Measurements from ENCODE around the gene DNAL4. TPM values are rescaled to one million over a fixed set of nuclear protein-coding genes. Genes with fewer than 3 reads are reported as not detected.

Gene DNAL4
- total RNA-seq, 2 donors from 2014 or later: 24.8 to 29.8 TPM

DNA sequence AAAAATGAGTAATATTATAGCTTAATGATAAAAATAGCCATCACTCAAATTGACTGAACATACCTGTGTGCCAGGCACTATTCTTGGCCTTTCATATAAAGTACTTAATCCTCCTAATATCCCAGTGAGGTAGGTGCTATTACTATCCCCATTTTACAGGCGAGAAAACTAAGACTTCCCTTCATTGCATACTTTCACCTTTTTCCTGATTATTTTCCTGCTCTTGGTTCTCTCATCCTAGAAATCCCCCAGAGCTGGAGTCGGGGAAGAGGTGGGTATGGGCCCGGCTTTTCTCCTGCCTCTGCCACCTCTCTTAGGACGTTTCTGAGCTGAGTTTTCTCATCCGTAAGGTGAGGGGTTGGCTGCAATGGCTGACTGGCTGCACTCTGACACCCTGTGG, 47.7 kb upstream of the DNAL4 start:
- no peaks in the 10 kb centered on the region for H3K36me3 Mint-ChIP-seq (ENCODE audit: low read depth)
- Histone ChIP-seq H3K27ac (ENCODE audit: low read depth, low read length) (no peak overlapping the region), H3K4me3 (ENCODE audit: low read length) (no peak overlapping the region), H3K9me3 (ENCODE audit: control insufficient read depth, low read length) (no peaks in the 10 kb centered on the region), H3K9ac (ENCODE audit: extremely low read depth, low read length, poor library complexity, severe bottlenecking) (no peak overlapping the region), H3K4me1 (ENCODE audit: control insufficient read depth, insufficient read depth, low read length) (no peaks in the 10 kb centered on the region), H3K36me3 (ENCODE audit: control insufficient read depth, insufficient read depth, low read length) (no peaks in the 10 kb centered on the region), H3K27me3 (ENCODE audit: control insufficient read depth, insufficient read depth, low read length, poor library complexity, severe bottlenecking) (peaks cover 58% of the 10 kb centered on the region)
- H3K4me3 Mint-ChIP-seq: no peak overlapping the region
- peaks cover 67% of the 10 kb centered on the region for H3K27me3 Mint-ChIP-seq (ENCODE audit: insufficient read depth)
- 80 to 94% methylated on average over 2 to 5 of the region's 5 CpGs for WGBS, 2 experiments (ENCODE audit: insufficient coverage in 1 of 2, insufficient read length in 1 of 2)
- no peak overlapping the region for H3K27ac Mint-ChIP-seq
- DNase-seq: no peak
- peaks cover 3% of the 10 kb centered on the region for H3K4me1 Mint-ChIP-seq
- H3K9me3 Mint-ChIP-seq: no peaks in the 10 kb centered on the region
- TF ChIP-seq, protein P1, sequence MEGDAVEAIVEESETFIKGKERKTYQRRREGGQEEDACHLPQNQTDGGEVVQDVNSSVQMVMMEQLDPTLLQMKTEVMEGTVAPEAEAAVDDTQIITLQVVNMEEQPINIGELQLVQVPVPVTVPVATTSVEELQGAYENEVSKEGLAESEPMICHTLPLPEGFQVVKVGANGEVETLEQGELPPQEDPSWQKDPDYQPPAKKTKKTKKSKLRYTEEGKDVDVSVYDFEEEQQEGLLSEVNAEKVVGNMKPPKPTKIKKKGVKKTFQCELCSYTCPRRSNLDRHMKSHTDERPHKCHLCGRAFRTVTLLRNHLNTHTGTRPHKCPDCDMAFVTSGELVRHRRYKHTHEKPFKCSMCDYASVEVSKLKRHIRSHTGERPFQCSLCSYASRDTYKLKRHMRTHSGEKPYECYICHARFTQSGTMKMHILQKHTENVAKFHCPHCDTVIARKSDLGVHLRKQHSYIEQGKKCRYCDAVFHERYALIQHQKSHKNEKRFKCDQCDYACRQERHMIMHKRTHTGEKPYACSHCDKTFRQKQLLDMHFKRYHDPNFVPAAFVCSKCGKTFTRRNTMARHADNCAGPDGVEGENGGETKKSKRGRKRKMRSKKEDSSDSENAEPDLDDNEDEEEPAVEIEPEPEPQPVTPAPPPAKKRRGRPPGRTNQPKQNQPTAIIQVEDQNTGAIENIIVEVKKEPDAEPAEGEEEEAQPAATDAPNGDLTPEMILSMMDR (conservative IDR thresholded peaks at IDR 0.05): no peak

DNA sequence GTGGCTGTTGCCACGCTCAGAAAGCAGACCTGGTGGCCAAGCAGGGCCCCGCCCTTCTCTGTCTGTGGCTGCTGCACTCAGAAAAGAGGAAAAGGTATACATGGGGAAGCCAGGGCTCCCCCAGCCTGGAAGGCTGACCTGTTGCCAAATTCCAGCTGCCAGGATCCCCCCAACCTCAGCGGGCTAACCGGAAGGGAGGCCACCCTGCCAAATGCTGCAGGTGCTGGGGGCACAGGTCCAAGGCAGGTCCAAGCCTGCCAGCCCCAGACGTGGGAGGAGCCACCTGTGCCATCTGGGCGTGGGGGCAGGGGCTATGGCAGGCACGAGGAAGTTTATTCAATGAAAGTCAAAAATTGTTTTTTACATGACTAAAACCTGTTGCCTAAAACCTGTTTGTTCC, 47.3 kb upstream of the DNAL4 start:
- Mint-ChIP-seq H3K4me1 (peaks cover 3% of the 10 kb centered on the region), H3K9me3 (no peaks in the 10 kb centered on the region), H3K27me3 (ENCODE audit: insufficient read depth) (peaks cover 67% of the 10 kb centered on the region), H3K4me3 (no peak overlapping the region), H3K27ac (no peak overlapping the region), H3K36me3 (ENCODE audit: low read depth) (no peaks in the 10 kb centered on the region)
- Histone ChIP-seq H3K4me3 (ENCODE audit: low read length) (no peak overlapping the region), H3K9ac (ENCODE audit: extremely low read depth, low read length, poor library complexity, severe bottlenecking) (no peak overlapping the region), H3K4me1 (ENCODE audit: control insufficient read depth, insufficient read depth, low read length) (no peaks in the 10 kb centered on the region), H3K27ac (ENCODE audit: low read depth, low read length) (no peak overlapping the region), H3K36me3 (ENCODE audit: control insufficient read depth, insufficient read depth, low read length) (no peaks in the 10 kb centered on the region), H3K9me3 (ENCODE audit: control insufficient read depth, low read length) (no peaks in the 10 kb centered on the region), H3K27me3 (ENCODE audit: control insufficient read depth, insufficient read depth, low read length, poor library complexity, severe bottlenecking) (peaks cover 56% of the 10 kb centered on the region)
- TF ChIP-seq, protein P1 (conservative IDR thresholded peaks at IDR 0.05): no peak
- DNase-seq: no peak
- 87% methylated on average over 4 to 7 of the region's 7 CpGs for WGBS, 2 experiments (ENCODE audit: insufficient coverage in 1 of 2, insufficient read length in 1 of 2)

DNA sequence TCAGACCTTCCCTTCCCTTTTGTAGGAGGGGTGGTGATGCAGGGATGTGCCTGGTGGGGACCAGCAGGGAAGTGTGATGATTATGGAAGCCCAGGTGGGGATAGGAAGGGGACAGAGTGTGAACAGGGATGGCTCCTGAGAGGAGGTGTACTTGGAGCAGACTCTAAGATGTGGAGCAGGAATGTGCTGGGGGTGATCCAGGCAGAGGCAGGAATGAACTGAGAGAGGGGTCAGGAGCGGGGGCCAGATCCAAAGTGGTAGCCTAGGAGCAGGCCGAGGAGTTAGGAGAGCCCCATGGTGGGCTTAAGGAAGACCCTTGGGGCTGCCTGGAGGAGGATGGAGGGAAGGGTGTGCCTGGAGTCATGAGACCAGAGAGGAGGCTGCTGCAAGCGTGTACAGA, 46.2 kb upstream of the DNAL4 start:
- Histone ChIP-seq H3K4me1 (ENCODE audit: control insufficient read depth, insufficient read depth, low read length) (no peaks in the 10 kb centered on the region), H3K4me3 (ENCODE audit: low read length) (no peak overlapping the region), H3K36me3 (ENCODE audit: control insufficient read depth, insufficient read depth, low read length) (no peaks in the 10 kb centered on the region), H3K27ac (ENCODE audit: low read depth, low read length) (no peak overlapping the region), H3K27me3 (ENCODE audit: control insufficient read depth, insufficient read depth, low read length, poor library complexity, severe bottlenecking) (peaks cover 54% of the 10 kb centered on the region), H3K9ac (ENCODE audit: extremely low read depth, low read length, poor library complexity, severe bottlenecking) (no peak overlapping the region), H3K9me3 (ENCODE audit: control insufficient read depth, low read length) (no peaks in the 10 kb centered on the region)
- H3K4me1 Mint-ChIP-seq: peaks cover 3% of the 10 kb centered on the region
- no peak overlapping the region for H3K27ac Mint-ChIP-seq
- 86 to 100% methylated on average over 1 to 3 of the region's 3 CpGs for WGBS, 2 experiments (ENCODE audit: insufficient coverage in 1 of 2, insufficient read length in 1 of 2)
- no peaks in the 10 kb centered on the region for H3K36me3 Mint-ChIP-seq (ENCODE audit: low read depth)
- peaks cover 64% of the 10 kb centered on the region for H3K27me3 Mint-ChIP-seq (ENCODE audit: insufficient read depth)
- TF ChIP-seq, protein P1 (conservative IDR thresholded peaks at IDR 0.05): no peak
- DNase-seq: no peak
- H3K4me3 Mint-ChIP-seq: no peak overlapping the region
- no peaks in the 10 kb centered on the region for H3K9me3 Mint-ChIP-seq

Measured in endodermal cell (in vitro differentiated cells).